ENCODE measurements around the gene FA2H. TPM values are rescaled to one million over a fixed set of nuclear protein-coding genes. Genes with fewer than 3 reads are reported as not detected.

Gene FA2H
- total and polyA plus RNA-seq, 2 of the 13 experiments (the other 11 are each of a cell fraction or from before 2014, with no cell fraction given) = 0.20 TPM; not detected in 1

DNA sequence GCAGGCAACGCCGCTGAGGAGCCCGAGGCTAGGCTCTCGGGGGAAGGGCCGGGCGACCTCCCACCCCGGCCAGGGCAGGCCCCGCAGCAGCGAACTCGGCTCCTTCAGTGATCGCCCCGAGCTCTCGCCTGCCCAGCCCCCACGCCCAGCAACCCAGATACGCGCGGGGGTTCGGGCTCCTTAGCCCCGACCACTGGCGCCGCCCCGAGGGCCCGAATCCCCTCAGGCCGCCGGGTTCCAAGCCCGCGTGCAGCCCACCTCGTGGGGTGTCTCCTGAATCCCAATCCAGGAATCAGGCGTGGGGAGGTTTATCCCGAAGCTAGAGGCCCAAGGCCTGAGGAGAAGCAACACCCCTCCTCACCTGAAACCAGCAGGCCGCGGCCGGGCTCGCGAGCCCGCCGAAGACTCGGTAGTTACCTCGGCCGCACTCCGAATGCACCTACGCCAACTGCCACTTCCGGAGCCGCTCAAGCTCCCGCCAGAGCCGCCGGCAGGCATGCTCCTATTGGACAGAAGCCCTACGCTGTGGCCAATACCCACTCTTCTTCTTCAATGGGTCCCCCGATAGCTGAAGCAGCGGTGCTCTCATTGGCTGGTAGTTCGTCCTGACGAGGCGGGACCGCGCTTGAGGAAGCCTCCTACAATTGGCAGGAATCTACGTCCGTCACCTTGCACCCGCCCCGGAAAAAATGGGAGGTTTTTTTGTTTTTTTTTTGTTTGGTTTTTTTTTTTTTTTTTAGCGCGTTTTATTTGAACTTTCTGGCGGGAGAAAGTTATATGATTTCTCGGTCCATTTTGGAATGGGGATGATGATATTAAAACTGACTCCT, 108.0 kb downstream of the FA2H start, which contains the start of gene RFWD3 (continued):
- TF ChIP-seq RARG (CRISPR knock-in tag; IDR thresholded peaks at IDR 0.05; ENCODE audit: low read depth) (0 out of 2 replicates have a peak, but pooled peaks have one; percentile 51), ZNF263 (CRISPR knock-in tag; IDR thresholded peaks at IDR 0.05) (0 out of 2 replicates have a peak, but pooled peaks have one; percentile 50), GATAD1 (CRISPR knock-in tag; IDR thresholded peaks at IDR 0.05) (peak; percentile 93), DNMT3B (CRISPR knock-in tag; conservative IDR thresholded peaks at IDR 0.05) (0 out of 2 replicates have a peak, but pooled peaks have one; percentile 54), ZNF430 (CRISPR knock-in tag; IDR thresholded peaks at IDR 0.05) (peak; percentile 90), ZNF766 (CRISPR knock-in tag; IDR thresholded peaks at IDR 0.05; ENCODE audit: borderline replicate concordance) (0 out of 2 replicates have a peak, but pooled peaks have one; percentile 25), TFDP2 (CRISPR knock-in tag; IDR thresholded peaks at IDR 0.05) (peak; percentile 98), MLLT10 (CRISPR knock-in tag; IDR thresholded peaks at IDR 0.05) (no peak), HOXA5 (CRISPR knock-in tag; IDR thresholded peaks at IDR 0.05) (0 out of 2 replicates have a peak, but pooled peaks have one; percentile 73), CREM (IDR thresholded peaks at IDR 0.05) (peak; percentile 91), CREM (CRISPR knock-in tag; IDR thresholded peaks at IDR 0.05) (no peak), TCF12 (IDR thresholded peaks at IDR 0.05) (no peak), TCF12 (CRISPR knock-in tag; IDR thresholded peaks at IDR 0.05) (0 out of 2 replicates have a peak, but pooled peaks have one; percentile 48), BRCA1 (CRISPR knock-in tag; IDR thresholded peaks at IDR 0.05) (0 out of 2 replicates have a peak, but pooled peaks have one; percentile 86), ZNF546 (CRISPR knock-in tag; conservative IDR thresholded peaks at IDR 0.05) (0 out of 2 replicates have a peak, but pooled peaks have one; percentile 46), ZNF235 (CRISPR knock-in tag; IDR thresholded peaks at IDR 0.05; ENCODE audit: borderline replicate concordance) (0 out of 2 replicates have a peak, but pooled peaks have one; percentile 92), POLR2G (IDR thresholded peaks at IDR 0.05; ENCODE audit: low read depth, low read length) (peak; percentile 91), MTA1 (CRISPR knock-in tag; IDR thresholded peaks at IDR 0.05; ENCODE audit: borderline replicate concordance) (peak; percentile 58; the same call in 1 of the 2 replicates), ZSCAN20 (CRISPR knock-in tag; IDR thresholded peaks at IDR 0.05; ENCODE audit: borderline replicate concordance) (peak; percentile 84), ZFP36 (IDR thresholded peaks at IDR 0.05; ENCODE audit: borderline replicate concordance, low read depth, low read length, partially characterized antibody) (no peak), ZNF746 (CRISPR knock-in tag; IDR thresholded peaks at IDR 0.05) (0 out of 2 replicates have a peak, but pooled peaks have one; percentile 28), ZSCAN21 (CRISPR knock-in tag; IDR thresholded peaks at IDR 0.05; ENCODE audit: borderline replicate concordance) (peak; percentile 88), ZNF333 (CRISPR knock-in tag; IDR thresholded peaks at IDR 0.05; ENCODE audit: borderline replicate concordance) (peak; percentile 91; the same call in 1 of the 2 replicates), ZNF710 (CRISPR knock-in tag; IDR thresholded peaks at IDR 0.05; ENCODE audit: borderline replicate concordance) (peak; percentile 70; the same call in 1 of the 2 replicates), TCF7L2 (IDR thresholded peaks at IDR 0.05; ENCODE audit: low read depth, low read length) (no peak)
- TF ChIP-seq, protein P1, sequence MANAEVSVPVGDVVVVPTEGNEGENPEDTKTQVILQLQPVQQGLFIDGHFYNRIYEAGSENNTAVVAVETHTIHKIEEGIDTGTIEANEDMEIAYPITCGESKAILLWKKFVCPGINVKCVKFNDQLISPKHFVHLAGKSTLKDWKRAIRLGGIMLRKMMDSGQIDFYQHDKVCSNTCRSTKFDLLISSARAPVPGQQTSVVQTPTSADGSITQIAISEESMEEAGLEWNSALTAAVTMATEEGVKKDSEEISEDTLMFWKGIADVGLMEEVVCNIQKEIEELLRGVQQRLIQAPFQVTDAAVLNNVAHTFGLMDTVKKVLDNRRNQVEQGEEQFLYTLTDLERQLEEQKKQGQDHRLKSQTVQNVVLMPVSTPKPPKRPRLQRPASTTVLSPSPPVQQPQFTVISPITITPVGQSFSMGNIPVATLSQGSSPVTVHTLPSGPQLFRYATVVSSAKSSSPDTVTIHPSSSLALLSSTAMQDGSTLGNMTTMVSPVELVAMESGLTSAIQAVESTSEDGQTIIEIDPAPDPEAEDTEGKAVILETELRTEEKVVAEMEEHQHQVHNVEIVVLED (CRISPR knock-in tag; IDR thresholded peaks at IDR 0.05; ENCODE audit: borderline replicate concordance) = peak; percentile 77; the same call in 1 of the 2 replicates
